22Rv1 (cell line): Measurements from ENCODE around the gene RABGAP1L.

Source experiments
- CTCF ChIP-seq: fragments of 450-650 bp; IDR thresholded peaks from 2 replicates; pipeline ENCODE4 v1.5.1; 2017; ENCODE audit warnings: mild to moderate bottlenecking
- ZFX ChIP-seq: fragments of 450-650 bp; IDR thresholded peaks from 2 replicates; pipeline ENCODE4 v1.6.1; 2017; ENCODE audit warnings: antibody characterized with exemption, borderline replicate concordance

DNA sequence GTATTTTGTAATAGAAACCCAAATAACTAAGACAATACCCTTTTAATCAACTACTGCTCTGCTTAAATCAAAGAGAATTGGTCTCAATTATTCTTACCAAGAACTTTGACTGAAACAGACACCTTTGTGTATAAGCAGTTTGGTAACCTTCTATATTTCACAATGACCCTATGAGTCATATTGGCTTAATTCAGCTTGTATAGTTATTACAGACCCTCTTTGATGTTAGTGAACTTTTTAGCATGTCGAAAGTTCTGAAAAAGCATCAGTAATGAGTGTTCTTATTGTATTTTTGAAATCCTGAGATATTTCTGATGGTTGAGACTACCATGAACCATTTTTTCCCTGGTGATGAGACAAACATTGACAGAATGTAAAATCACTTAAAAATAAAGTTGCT is 43.3 kb upstream of the RABGAP1L start:
- no peak for TF ChIP-seq CTCF
- TF ChIP-seq ZFX: no peak
